WTC11 (cell line): Measurements from ENCODE around the gene GOLGA6L10.
"Not testable (repeated sequence)": the region's sequence is repeated elsewhere in the genome, so short reads cannot be mapped to it uniquely, and the experiment has no call there.

Experiments used
- FOXJ3 ChIP-seq: sonication (generic); formaldehyde crosslinking; IDR thresholded peaks from 2 replicates; pipeline ENCODE4 v1.9.0; 2021; ENCODE audit warnings: missing genetic modification reagents, mild to moderate bottlenecking, borderline replicate concordance
- SMAD3 ChIP-seq: sonication (generic); formaldehyde crosslinking; IDR thresholded peaks from 2 replicates; pipeline ENCODE4 v1.8.0; 2022; ENCODE audit warnings: missing genetic modification reagents, mild to moderate bottlenecking, borderline replicate concordance
- TEAD1 ChIP-seq: sonication (generic); formaldehyde crosslinking; IDR thresholded peaks from 2 replicates; pipeline ENCODE4 v1.8.0; 2022; ENCODE audit warnings: mild to moderate bottlenecking, missing genetic modification reagents

DNA sequence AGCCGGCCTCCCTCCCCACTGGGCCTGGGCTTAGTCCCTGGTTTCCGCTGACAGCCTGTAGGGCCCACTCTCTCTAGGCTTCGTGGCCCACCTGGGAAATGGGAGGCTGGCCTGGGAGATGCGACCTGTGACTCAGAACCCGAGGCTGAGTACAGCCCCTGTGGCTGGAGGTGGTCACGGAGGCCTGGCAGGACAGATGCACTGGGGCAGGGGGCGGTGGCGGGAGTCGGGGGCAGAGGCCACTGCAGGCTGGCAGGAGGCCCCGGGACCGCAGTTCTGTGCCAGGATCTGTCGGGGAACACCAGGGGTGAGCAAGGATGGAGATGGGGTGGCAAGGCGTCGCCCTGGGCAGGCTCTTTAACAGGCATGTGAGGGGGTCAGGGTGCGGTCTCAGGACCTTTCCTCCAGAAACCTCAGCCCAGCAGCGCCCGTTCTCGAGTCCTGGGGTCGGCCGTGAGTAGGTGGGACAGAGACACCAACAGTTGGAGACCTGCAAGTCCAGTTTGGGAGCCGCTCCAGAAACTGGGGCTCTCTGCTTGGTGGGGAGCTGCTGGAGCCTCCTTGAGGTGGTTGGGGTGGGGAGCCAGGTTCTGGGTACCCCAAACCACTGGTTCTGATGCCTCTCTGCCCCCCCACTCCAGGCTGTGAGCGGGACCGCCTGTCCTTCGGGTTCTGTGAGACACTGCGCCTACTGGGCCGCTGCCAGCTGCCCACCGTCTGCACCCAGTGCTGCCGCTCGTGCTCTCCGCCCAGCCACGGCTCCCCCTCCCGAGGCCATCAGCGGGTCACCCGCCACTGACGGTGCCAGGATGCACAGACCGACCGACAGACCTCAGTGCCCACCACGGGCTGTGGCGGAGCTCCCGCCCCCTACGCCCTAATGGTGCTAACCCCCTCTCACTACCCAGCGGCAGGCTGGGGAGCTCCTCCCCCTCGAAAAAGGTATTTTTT is 15.4 kb downstream of the GOLGA6L10 start:
- not testable (repeated sequence) for TF ChIP-seq FOXJ3; SMAD3 (CRISPR knock-in tag); TEAD1 (CRISPR knock-in tag)
